ENCODE data around the gene EIPR1.

DNA sequence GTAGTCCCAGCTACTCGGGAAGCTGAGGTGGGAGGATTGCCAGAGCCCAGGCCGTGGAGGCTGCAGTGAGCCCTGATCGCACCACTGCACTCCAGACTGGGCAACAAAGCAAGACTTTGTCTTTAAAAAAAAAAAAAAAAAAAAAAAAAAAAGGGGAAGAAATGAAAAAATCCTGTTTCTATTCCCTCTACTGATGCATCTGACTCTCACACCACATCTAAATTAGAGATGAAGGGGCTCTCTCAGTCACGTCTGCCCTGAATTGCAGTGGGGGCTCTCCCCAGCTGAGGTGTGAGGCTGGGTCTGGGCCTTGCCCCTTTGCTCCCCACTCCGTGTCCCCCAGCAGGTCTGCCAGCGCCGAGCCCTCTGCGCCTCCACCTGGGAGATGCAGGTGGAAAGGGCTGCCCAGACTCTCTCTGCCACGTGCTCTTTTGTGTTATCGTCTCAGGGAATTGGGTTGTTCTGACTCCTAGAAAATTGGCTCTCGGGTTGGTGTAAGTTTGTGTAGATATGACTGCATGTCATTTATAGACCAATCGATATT, 32.1 kb upstream of the EIPR1 start:
- TF ChIP-seq ZNF274 (IDR thresholded peaks at IDR 0.05; ENCODE audit: insufficient read depth, insufficient read length) (no peak), POLR2AphosphoS5 (IDR thresholded peaks at IDR 0.05; ENCODE audit: low read length) (no peak), TARDBP (IDR thresholded peaks at IDR 0.05; ENCODE audit: borderline replicate concordance) (no peak), EZH2 (IDR thresholded peaks at IDR 0.05; ENCODE audit: borderline replicate concordance, control insufficient read depth, low read depth, low read length) (no peak), POLR2A (IDR thresholded peaks at IDR 0.05; ENCODE audit: low read depth, low read length) (no peak), CHD1 (IDR thresholded peaks at IDR 0.05; ENCODE audit: low read depth, low read length) (no peak), RELA (IDR thresholded peaks at IDR 0.05; ENCODE audit: borderline replicate concordance, partially characterized antibody) (no peak), NR2F1 (conservative IDR thresholded peaks at IDR 0.05) (no peak)
